Thyroid gland (tissue), 4 donors: Measurements from ENCODE around the gene SLC25A21. TPM values are rescaled to one million over a fixed set of nuclear protein-coding genes. Genes with fewer than 3 reads are reported as not detected.

Experiments used
- DNase-seq, 2 donors: peaks; one replicate each; pipeline ENCODE4 v3.0.0-alpha.2; 2019
- H3K27ac ChIP-seq, 3 donors: fragments of 200-600 bp; sonication (generic); 1 replicate in 2 of 3; 2 replicates in 1 of 3; pipeline ENCODE4 v1.5.1; 2016 to 2019; ENCODE audit warnings: mild to moderate bottlenecking in 1 of 3, moderate library complexity in 1 of 3
- H3K27me3 ChIP-seq: fragments of 200-600 bp; sonication (generic); one replicate; pipeline ENCODE4 v1.5.1; 2019
- H3K36me3 ChIP-seq, 2 donors: fragments of 200-600 bp; sonication (generic); one replicate each; pipeline ENCODE4 v1.5.1; 2016 to 2019
- H3K4me1 ChIP-seq, 2 donors: fragments of 200-600 bp; sonication (generic); one replicate each; pipeline ENCODE4 v1.5.1; 2017 to 2019
- H3K4me3 ChIP-seq, 3 donors: fragments of 200-600 bp; sonication (generic); replicated peaks in 1 of 3; 1 replicate in 2 of 3; 2 replicates in 1 of 3; pipeline ENCODE4 v1.5.1; 2016; ENCODE audit warnings: mild to moderate bottlenecking in 1 of 3
- H3K9me3 ChIP-seq: fragments of 200-600 bp; sonication (generic); one replicate; pipeline ENCODE4 v1.5.1; 2017
- POLR2A ChIP-seq, 2 donors: fragments of 450-650 bp; IDR thresholded peaks; one replicate each; pipeline ENCODE4 v1.6.1; 2017; ENCODE audit warnings: antibody characterized with exemption in 2 of 2, mild to moderate bottlenecking in 2 of 2, moderate library complexity in 1 of 2
- WGBS, 2 donors: methylation state at CpG; one replicate each; pipeline ENCODE4 v1.1.5; 2017; 5-methylcytosine and 5-hydroxymethylcytosine counted together
- intact Hi-C: fragments of 100-400 bp; cut with DNase I; formaldehyde crosslinking; loops from one replicate; pipeline ENCODE4 v1.15.1; 2023
- total RNA-seq, 4 donors: library from RNA; depleted of rRNA; stranded (reverse); fragments of >200 nt; gene quantifications; one replicate each; pipeline ENCODE4 v1.2.3, GENCODE V29; 2016
- TF ChIP-seq, protein P1 (sequence below), 6 experiments: fragments of 200-600 bp in 3 of 6; fragments of 450-650 bp in 3 of 6; sonication (generic) in 3 of 6; IDR thresholded peaks; one replicate each; pipeline ENCODE4 v1.5.1; 2016 to 2019; ENCODE audit warnings: antibody characterized with exemption in 6 of 6, mild to moderate bottlenecking in 2 of 6, inconsistent platforms in 1 of 6, moderate library complexity in 1 of 6

Gene SLC25A21
- total RNA-seq, 4 donors from 2014 or later = 0.29 to 1.4 (median 0.60) TPM

DNA sequence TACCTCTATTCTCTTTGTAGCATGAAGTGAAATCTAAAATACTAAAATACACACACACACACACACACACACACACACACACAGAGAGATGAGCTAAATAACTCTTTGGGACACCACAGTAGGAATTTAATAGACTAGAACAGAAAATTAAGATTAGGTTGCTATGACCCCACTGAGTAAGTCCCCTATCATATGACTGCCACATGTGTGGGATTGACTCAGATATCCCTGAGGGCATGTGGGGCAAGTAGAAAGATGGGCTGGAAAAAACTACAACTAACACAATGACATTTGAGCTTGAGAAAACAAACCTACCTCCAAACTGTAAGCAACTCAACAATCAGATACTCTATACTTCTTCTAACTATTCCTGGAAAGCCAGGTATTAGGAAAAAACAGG is 27.0 kb downstream of the SLC25A21 start:
- Histone ChIP-seq H3K36me3 (no peaks in the 10 kb centered on the region), H3K9me3 (no peaks in the 10 kb centered on the region), H3K27me3 (no peaks in the 10 kb centered on the region), H3K27ac (no peak overlapping the region), H3K4me1 (no peaks in the 10 kb centered on the region), H3K4me3 (no peak overlapping the region)
- intact Hi-C loops = no loop called here
- no peak for DNase-seq
- TF ChIP-seq, protein P1, sequence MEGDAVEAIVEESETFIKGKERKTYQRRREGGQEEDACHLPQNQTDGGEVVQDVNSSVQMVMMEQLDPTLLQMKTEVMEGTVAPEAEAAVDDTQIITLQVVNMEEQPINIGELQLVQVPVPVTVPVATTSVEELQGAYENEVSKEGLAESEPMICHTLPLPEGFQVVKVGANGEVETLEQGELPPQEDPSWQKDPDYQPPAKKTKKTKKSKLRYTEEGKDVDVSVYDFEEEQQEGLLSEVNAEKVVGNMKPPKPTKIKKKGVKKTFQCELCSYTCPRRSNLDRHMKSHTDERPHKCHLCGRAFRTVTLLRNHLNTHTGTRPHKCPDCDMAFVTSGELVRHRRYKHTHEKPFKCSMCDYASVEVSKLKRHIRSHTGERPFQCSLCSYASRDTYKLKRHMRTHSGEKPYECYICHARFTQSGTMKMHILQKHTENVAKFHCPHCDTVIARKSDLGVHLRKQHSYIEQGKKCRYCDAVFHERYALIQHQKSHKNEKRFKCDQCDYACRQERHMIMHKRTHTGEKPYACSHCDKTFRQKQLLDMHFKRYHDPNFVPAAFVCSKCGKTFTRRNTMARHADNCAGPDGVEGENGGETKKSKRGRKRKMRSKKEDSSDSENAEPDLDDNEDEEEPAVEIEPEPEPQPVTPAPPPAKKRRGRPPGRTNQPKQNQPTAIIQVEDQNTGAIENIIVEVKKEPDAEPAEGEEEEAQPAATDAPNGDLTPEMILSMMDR (IDR thresholded peaks at IDR 0.05) = no peak
- TF ChIP-seq POLR2A (IDR thresholded peaks at IDR 0.05) = no peak

DNA sequence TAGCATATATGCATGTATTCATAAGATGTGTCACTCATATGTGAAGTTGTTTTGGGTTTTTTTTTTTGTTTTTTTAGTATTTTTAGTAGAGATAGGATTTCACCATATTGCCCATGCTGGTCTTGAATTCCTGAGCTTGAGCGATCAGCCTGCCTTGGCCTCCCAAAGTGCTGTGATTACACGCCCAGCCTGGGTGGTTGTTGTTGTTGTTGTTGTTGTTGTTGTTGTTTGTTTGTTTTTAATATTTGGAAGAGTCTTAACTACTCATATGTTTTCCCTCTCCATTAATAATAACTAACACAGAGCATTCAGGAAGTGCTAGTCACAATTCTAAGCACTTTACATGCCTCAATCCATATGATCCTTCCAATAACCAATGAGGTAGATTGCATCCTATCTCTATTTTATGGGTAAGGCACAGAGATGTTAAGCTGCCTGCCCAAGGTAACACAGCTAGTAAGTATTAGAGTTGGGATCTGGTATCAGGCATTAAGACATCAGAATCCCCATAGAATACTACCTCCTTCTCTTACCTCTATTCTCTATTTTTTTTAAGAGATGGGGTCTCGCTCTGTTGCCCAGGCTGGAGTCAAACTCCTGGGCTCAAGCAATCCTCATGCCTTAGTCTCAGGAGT is 27.6 kb downstream of the SLC25A21 start:
- TF ChIP-seq, protein P1 (IDR thresholded peaks at IDR 0.05) = no peak
- TF ChIP-seq POLR2A (IDR thresholded peaks at IDR 0.05) = no peak
- DNase-seq = no peak
- H3K27ac ChIP-seq = no peak overlapping the region
- no peaks in the 10 kb centered on the region for H3K4me1 ChIP-seq
- H3K4me3 ChIP-seq = no peak overlapping the region
- 93% methylated on average over 3 of the region's 3 CpGs for WGBS, 2 donors
- no peaks in the 10 kb centered on the region for H3K36me3 ChIP-seq
- intact Hi-C loops = no loop called here
- no peaks in the 10 kb centered on the region for H3K27me3 ChIP-seq
- H3K9me3 ChIP-seq = no peaks in the 10 kb centered on the region

DNA sequence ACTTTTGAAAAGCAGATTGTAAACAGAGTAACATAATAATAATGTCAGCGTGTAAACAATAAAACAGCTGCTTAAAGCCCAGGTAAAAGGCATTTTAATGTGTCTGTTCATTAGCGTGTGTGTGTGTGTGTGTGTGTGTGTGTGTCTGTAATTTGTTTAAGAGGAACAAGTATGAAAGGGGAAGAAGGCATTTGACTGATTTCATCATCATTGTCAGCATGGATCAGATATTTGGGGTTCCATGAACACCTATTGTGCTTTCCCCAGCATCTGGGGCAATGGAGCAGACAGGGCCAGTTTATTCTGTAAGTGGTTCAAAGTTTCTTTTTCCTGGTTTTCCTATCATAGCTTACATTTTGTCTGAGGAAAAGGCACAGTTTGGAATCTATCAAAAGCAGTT is 28.9 kb downstream of the SLC25A21 start:
- no peak for DNase-seq
- H3K4me1 ChIP-seq = no peaks in the 10 kb centered on the region
- no peaks in the 10 kb centered on the region for H3K36me3 ChIP-seq
- no peaks in the 10 kb centered on the region for H3K9me3 ChIP-seq
- intact Hi-C loops = no loop called here
- H3K4me3 ChIP-seq = no peak overlapping the region
- WGBS, 2 donors = 79 to 89% methylated on average over 2 of the region's 2 CpGs
- H3K27me3 ChIP-seq = no peaks in the 10 kb centered on the region
- TF ChIP-seq, protein P1 (IDR thresholded peaks at IDR 0.05) = no peak
- TF ChIP-seq POLR2A (IDR thresholded peaks at IDR 0.05) = no peak
- no peak overlapping the region for H3K27ac ChIP-seq

DNA sequence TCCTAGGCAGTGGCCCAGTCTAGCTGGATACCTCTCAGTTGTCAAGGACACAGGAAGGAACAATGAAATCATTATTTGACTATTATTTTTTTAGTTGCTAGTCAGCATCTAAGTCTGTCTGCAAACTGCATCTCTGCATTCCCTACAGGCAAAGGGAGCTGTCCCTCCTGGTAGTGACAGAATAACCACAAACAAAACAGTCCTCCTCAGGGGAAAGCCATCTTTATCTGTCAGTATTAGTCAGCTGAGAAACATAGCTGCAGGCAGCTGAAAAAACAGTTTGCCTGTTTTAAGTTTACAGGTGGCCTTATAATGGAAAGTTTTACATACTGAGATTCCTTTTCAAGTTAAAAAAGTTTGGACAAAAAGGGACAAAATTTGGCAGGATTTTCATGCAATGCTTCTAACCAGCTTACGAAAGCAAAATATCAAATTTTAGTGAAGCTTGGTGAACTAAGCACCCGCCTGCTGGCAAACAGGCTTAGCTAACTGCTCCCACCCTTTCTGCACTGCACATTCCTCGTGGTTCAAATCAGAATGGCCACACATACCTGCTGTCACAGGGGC is 29.5 kb downstream of the SLC25A21 start:
- no peak overlapping the region for H3K4me3 ChIP-seq
- no peak overlapping the region for H3K27ac ChIP-seq
- H3K27me3 ChIP-seq = no peaks in the 10 kb centered on the region
- intact Hi-C loops = no loop called here
- no peaks in the 10 kb centered on the region for H3K9me3 ChIP-seq
- 45 to 53% methylated on average over 3 of the region's 3 CpGs for WGBS, 2 donors
- H3K36me3 ChIP-seq = no peaks in the 10 kb centered on the region
- no peaks in the 10 kb centered on the region for H3K4me1 ChIP-seq
- TF ChIP-seq, protein P1 (IDR thresholded peaks at IDR 0.05) = no peak
- no peak for TF ChIP-seq POLR2A (IDR thresholded peaks at IDR 0.05)
- no peak for DNase-seq

DNA sequence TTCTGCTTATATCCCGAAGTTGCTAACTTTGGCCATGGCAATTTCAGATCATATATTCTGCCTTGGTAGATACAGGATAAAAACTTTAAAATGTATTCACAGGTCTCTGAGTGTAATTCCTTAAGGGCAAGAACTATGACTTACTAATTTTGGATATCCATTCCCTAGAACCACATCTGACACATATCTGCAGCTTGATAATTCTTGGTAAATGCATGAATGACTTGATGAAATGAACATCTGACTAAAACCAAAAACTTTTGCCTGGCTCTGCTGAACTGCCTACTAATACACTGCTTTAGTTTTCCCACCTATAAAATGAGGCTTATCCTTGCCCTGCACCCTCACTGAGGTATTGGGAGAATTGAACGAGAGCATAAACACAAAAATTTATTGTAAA is 32.2 kb downstream of the SLC25A21 start:
- Histone ChIP-seq H3K4me3 (no peak overlapping the region), H3K36me3 (no peaks in the 10 kb centered on the region), H3K27ac (no peak overlapping the region), H3K4me1 (no peaks in the 10 kb centered on the region), H3K9me3 (no peaks in the 10 kb centered on the region), H3K27me3 (no peaks in the 10 kb centered on the region)
- DNase-seq = no peak
- intact Hi-C loops = no loop called here
- 91 to 92% methylated on average over 2 of the region's 2 CpGs for WGBS, 2 donors
- no peak for TF ChIP-seq POLR2A (IDR thresholded peaks at IDR 0.05)
- TF ChIP-seq, protein P1 (IDR thresholded peaks at IDR 0.05) = no peak
